Neural progenitor cell (in vitro differentiated cells): ENCODE results near the gene MBNL2. TPM values are rescaled to one million over a fixed set of nuclear protein-coding genes. Genes with fewer than 3 reads are reported as not detected.

Experiments
- DNase-seq: peaks from one replicate; pipeline ENCODE4 v3.0.0-alpha.2; 2016; ENCODE audit warnings: low spot score
- H2AFZ ChIP-seq: fragments of 200-600 bp; sonication (generic); replicated peaks from 2 replicates; pipeline ENCODE4 v1.6.1; 2016; ENCODE audit warnings: antibody characterized with exemption
- H3F3A ChIP-seq: fragments of 200-600 bp; sonication (generic); 2 replicates; pipeline ENCODE4 v1.6.1; 2016; ENCODE audit warnings: antibody characterized with exemption, low read depth
- H3K27ac ChIP-seq: fragments of 200-600 bp; sonication (generic); 2 replicates; pipeline ENCODE4 v1.5.1; 2016; ENCODE audit warnings: mild to moderate bottlenecking
- H3K27me3 ChIP-seq: fragments of 200-600 bp; sonication (generic); 2 replicates; pipeline ENCODE4 v1.6.1; 2016; ENCODE audit warnings: mild to moderate bottlenecking, moderate library complexity
- H3K36me3 ChIP-seq: fragments of 200-600 bp; sonication (generic); 2 replicates; pipeline ENCODE4 v1.5.1; 2016
- H3K4me1 ChIP-seq: fragments of 200-600 bp; sonication (generic); 2 replicates; pipeline ENCODE4 v1.6.1; 2016; ENCODE audit warnings: mixed run types
- H3K4me2 ChIP-seq: fragments of 200-600 bp; sonication (generic); 2 replicates; pipeline ENCODE4 v1.6.1; 2016
- H3K4me3 ChIP-seq: fragments of 200-600 bp; sonication (generic); 2 replicates; pipeline ENCODE4 v1.5.1; 2016
- H3K79me2 ChIP-seq: fragments of 200-600 bp; sonication (generic); 2 replicates; pipeline ENCODE4 v1.6.1; 2016; ENCODE audit warnings: low read depth
- H3K9ac ChIP-seq: fragments of 200-600 bp; sonication (generic); 2 replicates; pipeline ENCODE4 v1.6.1; 2016
- H3K9me3 ChIP-seq: fragments of 200-600 bp; sonication (generic); 2 replicates; pipeline ENCODE4 v1.5.1; 2016; ENCODE audit warnings: low read depth
- H4K20me1 ChIP-seq: fragments of 200-600 bp; sonication (generic); 2 replicates; pipeline ENCODE4 v1.6.1; 2016; ENCODE audit warnings: low read depth
- H3K27ac Mint-ChIP-seq: 3 replicates; pipeline ENCODE4 v1.8.0; 2021; ENCODE audit warnings: mixed read lengths
- H3K27me3 Mint-ChIP-seq: 2 replicates; pipeline ENCODE4 v1.8.0; 2022; ENCODE audit warnings: low read depth, mild to moderate bottlenecking, inconsistent platforms, moderate library complexity, mixed read lengths; ENCODE audit not compliant: insufficient read depth
- H3K36me3 Mint-ChIP-seq: 3 replicates; pipeline ENCODE4 v1.8.0; 2021; ENCODE audit warnings: mixed read lengths
- H3K4me1 Mint-ChIP-seq: 3 replicates; pipeline ENCODE4 v1.8.0; 2021; ENCODE audit warnings: mixed read lengths
- H3K4me3 Mint-ChIP-seq: 3 replicates; pipeline ENCODE4 v1.8.0; 2021; ENCODE audit warnings: mild to moderate bottlenecking, moderate library complexity, mixed read lengths
- H3K9me3 Mint-ChIP-seq: 3 replicates; pipeline ENCODE4 v1.8.0; 2020; ENCODE audit warnings: mixed read lengths
- CTCF ChIP-seq: fragments of 200-600 bp; sonication (generic); IDR thresholded peaks from 2 replicates; pipeline ENCODE4 v1.5.1; 2017; ENCODE audit warnings: antibody characterized with exemption, mild to moderate bottlenecking
- EZH2 ChIP-seq: fragments of 200-600 bp; sonication (generic); IDR thresholded peaks from 2 replicates; pipeline ENCODE4 v1.6.1; 2017; ENCODE audit warnings: antibody characterized with exemption, mild to moderate bottlenecking, moderate library complexity
- EZH2phosphoT487 ChIP-seq: fragments of 200-600 bp; sonication (generic); IDR thresholded peaks from 2 replicates; pipeline ENCODE4 v1.6.1; 2017; ENCODE audit warnings: antibody characterized with exemption
- total RNA-seq: library from RNA; depleted of rRNA; stranded (reverse); fragments of >200 nt; gene quantifications from 2 replicates; pipeline ENCODE4 v1.2.3, GENCODE V29; 2015; ENCODE audit warnings: low replicate concordance

The MBNL2 gene
- total RNA-seq, 1 donor from 2014 or later, result 19.6 TPM

GRCh38 chr13:97272526-97272925 lies 50.4 kb downstream of the MBNL2 start:
- Histone ChIP-seq H4K20me1 (peaks cover 10% of the 10 kb centered on the region), H3K9me3 (no peaks in the 10 kb centered on the region), H3K4me3 (no peak overlapping the region), H3K27ac (no peak overlapping the region), H3K36me3 (peaks cover 2% of the 10 kb centered on the region), H3K79me2 (no peaks in the 10 kb centered on the region), H2AFZ (no peak overlapping the region), H3K9ac (no peak overlapping the region), H3F3A (peaks cover 6% of the 10 kb centered on the region), H3K4me2 (no peak overlapping the region), H3K27me3 (no peaks in the 10 kb centered on the region), H3K4me1 (peaks cover 4% of the 10 kb centered on the region)
- peaks cover 3% of the 10 kb centered on the region for H3K27me3 Mint-ChIP-seq
- TF ChIP-seq EZH2phosphoT487, result no peak
- TF ChIP-seq EZH2, result no peak
- TF ChIP-seq CTCF, result no peak
- H3K36me3 Mint-ChIP-seq, result peaks cover 19% of the 10 kb centered on the region
- peaks cover 5% of the 10 kb centered on the region for H3K4me1 Mint-ChIP-seq
- H3K27ac Mint-ChIP-seq, result no peak overlapping the region
- no peaks in the 10 kb centered on the region for H3K9me3 Mint-ChIP-seq
- no peak overlapping the region for H3K4me3 Mint-ChIP-seq
- DNase-seq, result no peak

GRCh38 chr13:97273341-97273831 lies 51.3 kb downstream of the MBNL2 start:
- H3K27ac Mint-ChIP-seq, result no peak overlapping the region
- no peak overlapping the region for H3K4me2 ChIP-seq

GRCh38 chr13:97274829-97275649 lies 52.9 kb downstream of the MBNL2 start:
- DNase-seq, result no peak
- H3K9me3 ChIP-seq, result no peaks in the 10 kb centered on the region
- Mint-ChIP-seq H3K9me3 (no peaks in the 10 kb centered on the region), H3K36me3 (peaks cover 19% of the 10 kb centered on the region), H3K4me1 (no peaks in the 10 kb centered on the region), H3K4me3 (no peak overlapping the region), H3K27ac (no peak overlapping the region), H3K27me3 (no peaks in the 10 kb centered on the region)
- no peaks in the 10 kb centered on the region for H3K79me2 ChIP-seq
- H3K27ac ChIP-seq, result no peak overlapping the region
- no peaks in the 10 kb centered on the region for H3F3A ChIP-seq
- H3K4me1 ChIP-seq, result no peaks in the 10 kb centered on the region
- no peak overlapping the region for H3K9ac ChIP-seq
- peaks cover 4% of the 10 kb centered on the region for H3K36me3 ChIP-seq
- H3K4me3 ChIP-seq, result no peak overlapping the region
- no peak overlapping the region for H3K4me2 ChIP-seq
- TF ChIP-seq CTCF (no peak), EZH2phosphoT487 (no peak), EZH2 (no peak)
- no peaks in the 10 kb centered on the region for H3K27me3 ChIP-seq
- H2AFZ ChIP-seq, result no peak overlapping the region
- H4K20me1 ChIP-seq, result no peaks in the 10 kb centered on the region

More at GRCh38 chr13:97273341-97273831, 51.3 kb downstream of the MBNL2 start:
- Mint-ChIP-seq H3K36me3 (peaks cover 19% of the 10 kb centered on the region), H3K4me1 (no peaks in the 10 kb centered on the region), H3K9me3 (no peaks in the 10 kb centered on the region), H3K27me3 (peaks cover 3% of the 10 kb centered on the region), H3K4me3 (no peak overlapping the region)
- Histone ChIP-seq H3K4me1 (no peaks in the 10 kb centered on the region), H3K27ac (no peak overlapping the region), H3K27me3 (no peaks in the 10 kb centered on the region), H3K9ac (no peak overlapping the region), H2AFZ (no peak overlapping the region), H4K20me1 (peaks cover 3% of the 10 kb centered on the region), H3K4me3 (no peak overlapping the region), H3K9me3 (no peaks in the 10 kb centered on the region), H3K79me2 (no peaks in the 10 kb centered on the region), H3F3A (no peaks in the 10 kb centered on the region), H3K36me3 (peaks cover 4% of the 10 kb centered on the region)
- no peak for DNase-seq
- no peak for TF ChIP-seq EZH2phosphoT487
- TF ChIP-seq CTCF, result no peak
